Measurements from ENCODE around the gene MRPS24.

Gene MRPS24

DNA sequence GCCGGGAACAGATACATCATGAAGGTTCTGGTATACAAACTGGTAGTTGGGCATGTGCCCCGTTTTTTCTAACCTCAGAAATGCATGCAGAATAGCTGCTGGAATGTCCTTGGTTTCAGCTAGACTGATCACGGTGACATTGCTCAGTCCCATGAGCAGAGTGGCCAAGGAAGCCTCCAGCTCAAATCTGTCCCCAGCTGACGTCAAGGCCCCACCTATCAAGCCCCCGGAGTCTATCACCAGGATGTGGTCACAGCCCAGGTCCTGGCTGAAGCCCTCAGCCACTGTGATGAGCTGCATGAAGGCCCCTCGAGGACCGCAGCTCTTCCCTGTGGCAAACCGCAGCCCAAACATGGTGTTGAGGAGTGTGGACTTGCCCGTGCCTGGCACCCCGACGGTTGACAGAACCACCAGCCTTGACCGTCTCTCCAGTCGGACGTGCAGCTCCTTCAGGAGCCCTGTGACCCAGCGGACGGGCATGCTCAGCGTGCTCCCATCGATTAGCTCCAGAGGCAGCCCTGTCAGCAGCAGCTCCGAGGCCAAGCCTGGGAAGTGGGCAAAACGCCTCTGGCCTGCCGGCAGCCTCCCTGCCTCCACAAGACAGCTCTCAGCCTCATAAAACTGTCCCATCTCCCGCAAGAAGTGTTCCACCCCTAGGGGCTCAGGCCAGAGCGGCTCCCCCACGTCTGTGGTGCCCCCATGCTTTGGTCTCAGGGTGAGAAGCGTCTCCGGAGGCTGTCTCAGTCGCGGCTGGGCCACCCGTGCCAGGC, 7.8 kb upstream of the MRPS24 start:
- DNase-seq: no peak

GRCh38 chr7:43876241-43876640, 6.9 kb upstream of the MRPS24 start:
- DNase-seq: peak; percentile 90 to 93

- no peak for DNase-seq
Measured at GRCh38 chr7:43873300-43873699, 4.0 kb upstream of the MRPS24 start.

GRCh38 chr7:43872406-43873110, 3.2 kb upstream of the MRPS24 start:
- DNase-seq: no peak

GRCh38 chr7:43871064-43871463, 1.7 kb upstream of the MRPS24 start:
- no peak for DNase-seq

DNA sequence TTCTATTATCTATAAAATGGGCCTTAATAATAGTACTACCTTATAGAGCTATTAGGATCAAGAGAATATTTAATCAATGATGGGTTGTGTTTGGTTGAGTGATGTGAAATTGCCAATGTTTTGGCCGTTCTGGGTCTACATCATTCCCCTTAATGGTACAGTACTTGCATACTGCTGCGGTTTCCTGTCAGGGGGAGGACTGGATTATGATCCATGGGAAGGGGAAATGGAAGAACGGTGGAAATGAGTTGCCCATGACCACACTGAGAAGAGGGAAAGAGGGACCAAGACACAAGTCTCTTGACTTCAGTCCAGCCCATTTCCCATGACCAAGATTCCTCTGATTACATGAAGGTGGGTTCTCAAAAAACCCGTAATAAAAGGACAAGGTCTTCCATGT, 999 bp upstream of the MRPS24 start:
- DNase-seq: no peak

GRCh38 chr7:43869867-43870240, 537 bp upstream of the MRPS24 start:
- peak; percentile 71 to 78 for DNase-seq

DNA sequence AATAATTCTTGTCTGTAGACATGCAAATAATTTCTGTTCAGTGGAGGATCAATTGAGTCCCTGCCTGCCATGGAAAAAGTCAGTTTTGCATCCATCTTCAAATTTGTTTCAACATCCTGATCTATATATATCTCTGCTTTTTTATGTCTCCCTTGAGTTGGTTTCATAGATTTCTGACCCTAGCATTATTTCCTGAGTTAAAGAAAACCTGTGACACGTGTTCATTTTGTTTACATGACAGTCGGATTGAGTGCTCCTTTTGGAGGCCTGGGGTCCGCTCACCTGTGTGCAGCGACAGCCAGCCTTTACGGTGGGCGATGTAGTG, 674 bp downstream of the MRPS24 start:
- DNase-seq: no peak

DNA sequence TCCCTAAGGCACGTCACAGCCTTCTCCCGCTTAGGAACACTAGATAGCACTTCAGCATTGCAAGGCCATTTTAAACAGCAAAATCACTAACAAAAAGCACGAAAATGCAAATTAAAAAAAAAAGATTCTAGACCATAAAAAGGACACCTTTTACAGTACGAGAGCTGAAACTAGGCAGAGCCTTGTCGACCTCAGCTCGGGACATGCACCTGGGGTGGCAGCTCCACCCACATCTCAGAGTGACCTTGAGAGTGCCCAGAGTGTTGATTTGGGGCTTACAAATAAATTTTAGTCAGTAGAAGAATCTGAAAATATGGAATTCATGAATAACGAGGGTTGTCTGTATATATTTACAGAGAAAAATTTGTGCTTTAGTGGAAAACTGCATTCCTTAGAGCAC, 1.1 kb downstream of the MRPS24 start:
- no peak for DNase-seq

- no peak for DNase-seq
Measured at GRCh38 chr7:43865277-43865676, 4.0 kb downstream of the MRPS24 start.

GRCh38 chr7:43864126-43864525, 5.2 kb downstream of the MRPS24 start:
- no peak for DNase-seq

GRCh38 chr7:43856996-43857395, 12.3 kb downstream of the MRPS24 start:
- no peak for DNase-seq

GRCh38 chr7:43856316-43856715, 13.0 kb downstream of the MRPS24 start:
- no peak for DNase-seq

GRCh38 chr7:43855176-43855575, 14.1 kb downstream of the MRPS24 start:
- no peak for DNase-seq

DNA sequence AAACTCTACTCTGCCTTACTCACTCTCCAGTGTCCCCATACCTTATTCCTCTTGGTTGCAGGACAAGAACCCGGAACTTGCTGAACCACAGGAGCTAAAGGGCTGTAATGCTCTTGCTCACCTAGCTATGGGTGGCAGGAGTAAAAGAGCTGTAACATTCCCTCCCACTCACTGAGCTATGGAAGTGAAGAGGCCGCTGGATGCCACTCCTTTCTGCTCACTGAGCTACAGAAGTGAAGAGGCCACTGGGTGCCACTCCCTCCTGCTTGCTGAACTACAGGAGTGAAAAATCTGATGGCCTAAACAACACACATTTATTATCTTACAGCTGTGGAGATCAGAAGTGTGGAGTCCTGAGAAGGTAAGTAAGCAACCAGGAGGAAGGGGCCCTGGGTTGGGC, 17.5 kb downstream of the MRPS24 start:
- no peak for DNase-seq

GRCh38 chr7:43850348-43851116, 18.8 kb downstream of the MRPS24 start:
- no peak for DNase-seq

DNA sequence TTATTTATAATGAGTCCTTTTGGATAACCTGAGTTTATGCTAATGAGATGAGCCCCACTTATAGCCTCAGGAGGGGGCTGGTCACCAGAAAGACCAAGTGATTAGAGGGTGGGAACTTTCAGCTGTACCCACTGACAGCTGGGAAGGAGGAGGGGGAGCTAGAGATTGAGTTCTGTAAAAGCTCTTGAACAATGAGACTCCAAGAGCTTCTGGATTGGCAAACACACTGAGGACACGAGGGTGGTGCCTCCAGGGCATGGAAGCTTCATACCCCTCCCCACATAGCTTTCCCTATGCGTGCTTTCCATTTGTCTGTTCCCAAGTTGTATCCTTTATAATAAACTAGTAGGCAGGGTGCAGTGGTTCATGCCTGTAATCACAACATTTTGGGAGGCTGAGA, 20.3 kb downstream of the MRPS24 start:
- DNase-seq: no peak

- DNase-seq: no peak
Measured at GRCh38 chr7:43847496-43847895, 21.8 kb downstream of the MRPS24 start.

DNA sequence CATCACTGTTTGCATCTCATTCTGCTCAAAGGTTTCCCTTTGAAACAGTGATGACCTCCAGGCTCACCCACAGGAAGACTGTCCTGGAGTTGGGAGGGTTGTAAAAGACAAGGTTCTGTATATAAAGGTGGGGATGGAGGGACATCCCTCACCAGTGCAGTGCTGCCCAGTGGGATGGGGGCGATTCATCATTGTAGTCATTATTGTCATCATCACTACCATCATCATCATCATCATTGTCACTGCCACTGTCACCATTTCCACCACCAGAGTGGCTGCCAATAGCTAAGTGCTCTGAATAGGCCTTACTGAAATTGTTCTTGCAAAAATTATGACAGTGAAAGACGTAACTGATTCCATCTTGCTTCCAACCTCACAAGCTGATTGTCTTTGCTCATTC, 24.7 kb downstream of the MRPS24 start:
- no peak for DNase-seq

GRCh38 chr7:43844257-43844656, 25.1 kb downstream of the MRPS24 start:
- DNase-seq: no peak

- no peak for DNase-seq
Measured at GRCh38 chr7:43843296-43843695, 26.0 kb downstream of the MRPS24 start.

DNA sequence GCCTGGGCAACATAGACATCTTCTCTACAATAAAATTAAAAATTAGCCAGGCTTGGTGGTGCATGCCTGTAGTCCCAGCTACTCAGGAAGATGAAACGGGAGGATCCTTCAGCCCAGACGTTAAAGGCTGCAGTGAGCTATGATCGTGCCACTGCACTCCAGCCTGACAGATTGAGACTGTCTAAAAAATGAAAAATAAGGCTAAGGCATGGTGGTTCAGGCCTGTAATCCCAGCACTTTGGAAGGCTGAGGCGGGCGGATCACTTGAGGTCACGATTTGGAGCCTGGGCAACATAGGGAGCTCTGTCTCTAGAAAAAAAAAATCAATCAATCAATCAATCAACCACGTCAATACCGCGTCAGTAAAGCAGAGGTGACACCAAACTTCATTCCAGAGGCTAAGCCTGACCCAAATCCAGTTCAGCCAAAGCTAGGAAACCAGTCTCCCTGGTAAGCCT, 31.1 kb downstream of the MRPS24 start:
- no peak for DNase-seq

DNA sequence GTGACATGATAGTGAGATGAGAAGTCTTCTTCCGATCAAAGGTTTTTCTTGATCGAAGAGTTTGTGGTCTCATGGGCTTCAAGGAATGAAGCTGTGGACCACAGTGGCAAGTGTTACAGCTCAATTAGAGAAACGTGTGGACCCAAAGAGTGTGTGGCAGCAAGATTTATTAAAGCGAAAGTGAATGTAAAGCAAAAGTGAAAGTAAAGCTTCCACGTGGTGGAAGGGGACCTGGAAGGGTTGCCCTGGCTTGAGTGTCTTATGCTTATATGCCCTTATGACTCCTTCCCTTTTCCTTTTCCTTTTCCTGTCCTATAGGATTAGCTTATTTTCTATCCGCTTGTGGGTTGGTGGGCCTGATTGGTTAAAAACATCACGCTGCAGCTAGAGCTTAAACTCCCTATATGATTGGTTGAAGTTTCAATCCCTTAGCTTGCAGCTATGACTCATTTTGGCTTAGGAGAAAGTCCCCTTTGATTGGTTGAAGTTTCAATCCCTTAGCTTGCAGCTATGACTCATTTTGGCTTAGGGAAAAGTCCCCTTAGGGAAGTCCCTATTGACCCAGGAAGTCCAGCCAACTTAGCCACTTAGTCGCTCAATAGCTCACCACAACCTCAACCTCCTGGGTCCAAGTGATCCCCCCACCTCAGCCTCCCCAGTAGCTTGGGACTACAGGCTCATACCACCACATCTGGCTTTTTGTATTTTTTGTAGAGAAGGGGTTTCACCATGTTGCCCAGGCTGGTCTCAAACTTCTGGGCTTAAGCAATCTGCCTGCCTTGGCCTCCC, 34.7 kb downstream of the MRPS24 start:
- peak; percentile 50 to 60 for DNase-seq
